Right lobe of liver (tissue), 6 donors: ENCODE measurements around the gene FERD3L. TPM values are rescaled to one million over a fixed set of nuclear protein-coding genes. Genes with fewer than 3 reads are reported as not detected.
A peak's percentile ranks its signal among the peaks of the same experiment; 100 is the strongest.

Experiments
- ATAC-seq, 4 donors: fragments of 200-7000 bp; cut with Tn5 transposase; one replicate each; pipeline ENCODE4 v1.9.1; 2020; ENCODE audit warnings: mild to moderate bottlenecking in 4 of 4, moderate library complexity in 4 of 4
- DNase-seq, 3 donors: peaks; one replicate each; pipeline ENCODE4 v3.0.0-alpha.2; 2020
- H3K27ac ChIP-seq, 3 donors: fragments of 200-600 bp; one replicate each; pipeline ENCODE4 v1.8.0; 2022
- H3K27me3 ChIP-seq, 2 donors: fragments of 200-600 bp; one replicate each; pipeline ENCODE4 v1.8.0; 2022
- H3K36me3 ChIP-seq, 4 donors: fragments of 200-600 bp; sonication (generic) in 1 of 4; one replicate each; pipeline versions ENCODE4 v1.5.1 to v1.8.0; 2017 to 2022; ENCODE audit warnings: control low read depth in 1 of 4
- H3K4me1 ChIP-seq, 4 donors: fragments of 200-600 bp; sonication (generic) in 1 of 4; one replicate each; pipeline versions ENCODE4 v1.5.1 to v1.8.0; 2017 to 2022; ENCODE audit warnings: control low read depth in 1 of 4
- H3K4me3 ChIP-seq, 3 donors: fragments of 200-600 bp; one replicate each; pipeline ENCODE4 v1.8.0; 2022
- H3K9me3 ChIP-seq, 4 donors: fragments of 200-600 bp; sonication (generic) in 1 of 4; one replicate each; pipeline versions ENCODE4 v1.5.1 to v1.8.0; 2017 to 2022; ENCODE audit warnings: control low read depth in 1 of 4
- POLR2A ChIP-seq: fragments of 450-650 bp; IDR thresholded peaks from one replicate; pipeline ENCODE4 v1.6.1; 2017; ENCODE audit warnings: antibody characterized with exemption, mild to moderate bottlenecking
- WGBS: methylation state at CpG from one replicate; pipeline ENCODE4 v1.1.6; 2018; ENCODE audit warnings: low coverage, low lambda C conversion rate; ENCODE audit not compliant: insufficient coverage; ENCODE audit errors: missing lambda C conversion rate; 5-methylcytosine and 5-hydroxymethylcytosine counted together
- intact Hi-C, 2 donors: fragments of 100-400 bp; cut with DNase I; formaldehyde crosslinking; loops; one replicate each; pipeline versions ENCODE4 v1.11.2 to v1.14.1; 2022
- total RNA-seq, 6 experiments: library from RNA; depleted of rRNA in 2 of 6; stranded (reverse); fragments of >200 nt in 2 of 6; fragmentation: NEBNext Ultra II Directional in 3 of 6; extraction: Animal tissue kit (Norgen Biotek cat#: 25700) in 3 of 6; gene quantifications; one replicate each; pipeline versions ENCODE4 v1.1.0 to v1.2.4, GENCODE V29; 2016 to 2023
- TF ChIP-seq, protein P1 (sequence below), 4 donors: fragments of 200-600 bp in 3 of 4; fragments of 450-650 bp in 1 of 4; IDR thresholded peaks; one replicate each; pipeline versions ENCODE4 v1.5.1 to v1.8.0; 2016 to 2022; ENCODE audit warnings: antibody characterized with exemption in 4 of 4, mild to moderate bottlenecking in 2 of 4
- donor health status: DM: no; HTN: yes; CAD: no.
- donor health status: DM: no; HTN: no; CAD: no.
- donor health status: DM: no; HTN: no; CAD: no.
- donor health status: DM: no; HTN: yes; CAD: no.
- donor health status: DM: no; HTN: yes; CAD: no.

The FERD3L gene
- total RNA-seq, 6 experiments from 2014 or later, result not detected

DNA sequence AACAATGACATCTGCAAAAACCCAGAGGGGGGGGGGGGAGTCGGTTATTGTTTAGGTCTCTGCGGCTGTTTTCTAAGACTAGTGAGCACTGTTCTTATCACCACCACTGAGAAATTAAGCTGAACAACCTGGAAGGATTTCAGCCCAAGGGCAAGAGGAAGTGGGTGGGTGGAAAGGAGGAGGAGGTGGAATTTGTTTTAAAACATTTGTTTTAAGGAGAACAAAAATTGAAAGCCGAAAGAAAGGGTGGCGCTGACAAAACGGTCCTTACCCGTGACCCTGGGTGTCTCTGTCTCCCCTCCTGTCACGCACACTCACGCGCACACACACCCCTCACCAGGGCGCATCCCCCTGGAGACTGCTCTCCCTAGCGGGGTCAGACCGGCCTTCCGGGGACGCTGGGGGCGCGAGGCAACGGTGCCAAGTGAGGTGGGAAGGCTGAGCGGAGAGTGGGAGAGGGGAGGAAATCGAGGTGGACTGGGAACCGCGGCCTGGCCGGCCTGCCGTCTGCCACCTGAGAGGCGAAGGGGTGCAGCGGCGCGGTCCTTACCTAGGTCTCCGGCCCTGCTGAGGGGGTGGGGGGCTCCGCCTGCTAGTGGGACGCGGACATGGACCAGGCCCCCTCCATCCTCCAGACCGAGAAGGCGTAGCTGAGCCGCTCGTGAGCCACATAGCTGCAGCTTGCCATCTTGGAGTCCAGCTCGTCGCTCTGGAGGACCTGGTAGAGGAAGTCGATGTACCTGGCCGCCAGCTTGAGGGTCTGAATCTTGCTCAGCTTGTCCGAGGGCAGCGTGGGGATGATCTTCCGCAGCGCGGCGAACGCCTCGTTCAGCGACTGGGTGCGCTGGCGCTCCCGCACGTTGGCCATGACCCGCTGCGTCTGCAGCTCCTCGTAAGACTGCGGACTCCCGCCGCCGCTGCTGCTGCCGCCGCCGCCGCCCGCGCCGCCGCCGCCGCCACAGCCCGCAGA, 28.8 kb downstream of the FERD3L start:
- H3K36me3 ChIP-seq, result no peaks in the 10 kb centered on the region
- no peak overlapping the region for H3K27ac ChIP-seq
- peaks cover 0 to 5% (median 0%) of the 10 kb centered on the region in 4 donors for H3K4me1 ChIP-seq
- intact Hi-C loops, result no loop called here
- H3K4me3 ChIP-seq, result peak overlapping the region; percentile 10 to 31 (median 26)
- no peak for TF ChIP-seq POLR2A
- TF ChIP-seq, protein P1, sequence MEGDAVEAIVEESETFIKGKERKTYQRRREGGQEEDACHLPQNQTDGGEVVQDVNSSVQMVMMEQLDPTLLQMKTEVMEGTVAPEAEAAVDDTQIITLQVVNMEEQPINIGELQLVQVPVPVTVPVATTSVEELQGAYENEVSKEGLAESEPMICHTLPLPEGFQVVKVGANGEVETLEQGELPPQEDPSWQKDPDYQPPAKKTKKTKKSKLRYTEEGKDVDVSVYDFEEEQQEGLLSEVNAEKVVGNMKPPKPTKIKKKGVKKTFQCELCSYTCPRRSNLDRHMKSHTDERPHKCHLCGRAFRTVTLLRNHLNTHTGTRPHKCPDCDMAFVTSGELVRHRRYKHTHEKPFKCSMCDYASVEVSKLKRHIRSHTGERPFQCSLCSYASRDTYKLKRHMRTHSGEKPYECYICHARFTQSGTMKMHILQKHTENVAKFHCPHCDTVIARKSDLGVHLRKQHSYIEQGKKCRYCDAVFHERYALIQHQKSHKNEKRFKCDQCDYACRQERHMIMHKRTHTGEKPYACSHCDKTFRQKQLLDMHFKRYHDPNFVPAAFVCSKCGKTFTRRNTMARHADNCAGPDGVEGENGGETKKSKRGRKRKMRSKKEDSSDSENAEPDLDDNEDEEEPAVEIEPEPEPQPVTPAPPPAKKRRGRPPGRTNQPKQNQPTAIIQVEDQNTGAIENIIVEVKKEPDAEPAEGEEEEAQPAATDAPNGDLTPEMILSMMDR (IDR thresholded peaks at IDR 0.05), result no peak
- H3K27me3 ChIP-seq, result peaks cover 0 to 18% of the 10 kb centered on the region in 2 donors
- H3K9me3 ChIP-seq, result no peaks in the 10 kb centered on the region
- DNase-seq (peak in 2 of 3 donors; percentile 22 to 51), ATAC-seq (peak in 2 of 4 donors; percentile 20 to 26)
- under 1% methylated on average over 20 of the region's 70 CpGs for WGBS

DNA sequence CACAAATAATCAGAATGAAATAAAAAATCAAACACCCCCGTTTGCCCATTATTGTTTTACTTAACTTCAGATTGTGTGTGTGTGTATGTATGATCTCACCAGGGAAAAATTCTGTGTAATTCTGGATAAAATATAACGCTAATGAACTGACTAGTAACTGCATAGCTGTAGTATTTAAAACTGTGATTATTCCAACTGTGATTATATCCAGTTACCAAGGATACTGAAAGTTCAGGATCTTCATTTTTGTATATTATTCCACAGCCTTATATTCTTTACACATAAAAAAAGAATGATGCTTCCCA, 30.7 kb downstream of the FERD3L start:
- DNase-seq, result no peak
- H3K36me3 ChIP-seq, result no peaks in the 10 kb centered on the region
- ATAC-seq, result no peak
- no peak overlapping the region for H3K27ac ChIP-seq
- peaks cover 0 to 5% (median 0%) of the 10 kb centered on the region in 4 donors for H3K4me1 ChIP-seq
- H3K9me3 ChIP-seq, result no peaks in the 10 kb centered on the region
- WGBS, result 3% methylated on average over 2 of the region's 2 CpGs
- intact Hi-C loops, result no loop called here
- peaks cover 0 to 12% of the 10 kb centered on the region in 2 donors for H3K27me3 ChIP-seq
- no peak overlapping the region for H3K4me3 ChIP-seq
- TF ChIP-seq, protein P1 (IDR thresholded peaks at IDR 0.05), result no peak
- no peak for TF ChIP-seq POLR2A

DNA sequence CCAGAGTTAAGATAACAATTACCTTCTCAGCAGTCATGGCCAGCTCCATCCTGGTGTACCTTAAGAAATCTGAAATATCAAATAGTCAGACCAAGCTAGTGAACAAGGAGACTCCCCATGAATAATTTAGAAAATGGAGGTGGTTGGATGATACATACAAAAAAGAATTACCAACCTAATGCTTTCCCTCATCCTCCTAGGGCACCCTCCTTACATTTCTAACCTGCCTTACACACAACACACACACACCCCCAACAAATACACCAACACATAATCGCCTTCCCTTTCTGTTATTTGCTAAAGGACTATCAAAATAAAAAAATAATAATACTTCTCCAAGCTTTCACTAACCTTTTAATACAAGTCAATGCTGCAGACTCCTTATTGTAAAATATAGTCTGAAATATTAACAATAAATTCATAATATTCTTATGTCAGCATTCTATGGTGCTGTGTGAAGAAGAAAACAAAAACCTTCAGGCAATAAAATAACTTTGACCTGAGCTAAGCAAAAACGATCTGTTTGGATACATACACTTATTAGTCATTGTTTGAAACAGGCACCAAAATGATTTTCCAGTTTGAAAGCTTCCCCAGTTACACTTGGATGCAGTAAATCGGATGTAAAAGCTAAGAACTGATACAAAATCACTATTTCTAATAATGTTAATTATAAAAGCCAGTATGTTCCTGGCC, 31.2 kb downstream of the FERD3L start:
- Histone ChIP-seq H3K36me3 (no peaks in the 10 kb centered on the region), H3K4me1 (peaks cover 0 to 5% (median 0%) of the 10 kb centered on the region in 4 donors), H3K4me3 (no peak overlapping the region), H3K27ac (no peak overlapping the region), H3K9me3 (no peaks in the 10 kb centered on the region), H3K27me3 (peaks cover 0 to 12% of the 10 kb centered on the region in 2 donors)
- TF ChIP-seq, protein P1 (IDR thresholded peaks at IDR 0.05), result no peak
- no peak for TF ChIP-seq POLR2A
- intact Hi-C loops, result no loop called here
- DNase-seq (no peak), ATAC-seq (no peak)
- 18% methylated on average over 3 of the region's 3 CpGs for WGBS

DNA sequence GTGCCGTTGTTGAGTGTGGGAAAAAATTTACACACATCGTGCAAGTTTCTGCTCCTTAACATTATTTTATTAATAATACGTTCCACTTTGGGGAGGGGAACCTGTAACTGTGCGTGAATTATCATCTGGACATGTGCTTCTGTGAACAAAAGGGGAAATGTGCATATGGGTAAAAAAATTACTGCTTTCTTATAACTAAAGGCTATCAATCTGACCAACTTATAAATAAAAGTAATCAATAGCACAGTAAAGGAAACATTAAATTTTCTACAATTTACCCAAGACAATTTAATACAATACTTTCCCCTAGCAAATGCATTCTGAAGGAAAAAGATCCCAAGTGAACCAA, 32.2 kb downstream of the FERD3L start:
- H3K4me3 ChIP-seq, result no peak overlapping the region
- H3K27ac ChIP-seq, result no peak overlapping the region
- H3K36me3 ChIP-seq, result no peaks in the 10 kb centered on the region
- ATAC-seq (no peak), DNase-seq (no peak)
- no peak for TF ChIP-seq POLR2A
- TF ChIP-seq, protein P1 (IDR thresholded peaks at IDR 0.05), result no peak
- no peaks in the 10 kb centered on the region for H3K9me3 ChIP-seq
- peaks cover 0 to 5% (median 0%) of the 10 kb centered on the region in 4 donors for H3K4me1 ChIP-seq
- intact Hi-C loops, result no loop called here
- peaks cover 0 to 12% of the 10 kb centered on the region in 2 donors for H3K27me3 ChIP-seq
- 12% methylated on average over 4 of the region's 4 CpGs for WGBS
